ENCODE measurements around the gene GRIN3B.

GRIN3B gene

GRCh38 chr19:1042689-1043511 is 42.7 kb downstream of the GRIN3B start:
- no peak for DNase-seq (ENCODE audit: low spot score)

GRCh38 chr19:1045247-1045603 is 45.0 kb downstream of the GRIN3B start:
- no peak for DNase-seq (ENCODE audit: low spot score)

- no peak for DNase-seq (ENCODE audit: low spot score)
Observed at GRCh38 chr19:1046117-1046626, 46.0 kb downstream of the GRIN3B start.

- no peak for DNase-seq (ENCODE audit: low spot score)
Observed at GRCh38 chr19:1046836-1047695, 46.8 kb downstream of the GRIN3B start.

GRCh38 chr19:1047696-1048147 is 47.5 kb downstream of the GRIN3B start:
- no peak for DNase-seq (ENCODE audit: low spot score)

GRCh38 chr19:1049106-1049505 is 48.9 kb downstream of the GRIN3B start:
- DNase-seq (ENCODE audit: low spot score) = no peak

GRCh38 chr19:1049800-1050199 is 49.6 kb downstream of the GRIN3B start:
- no peak for DNase-seq (ENCODE audit: low spot score)

GRCh38 chr19:1050989-1051788 is 51.0 kb downstream of the GRIN3B start:
- DNase-seq (ENCODE audit: low spot score) = no peak

GRCh38 chr19:1051791-1052190 is 51.6 kb downstream of the GRIN3B start:
- no peak for DNase-seq (ENCODE audit: low spot score)

GRCh38 chr19:1052349-1052975 is 52.2 kb downstream of the GRIN3B start:
- no peak for DNase-seq (ENCODE audit: low spot score)

- DNase-seq (ENCODE audit: low spot score) = no peak
Observed at GRCh38 chr19:1053176-1054101, 53.2 kb downstream of the GRIN3B start.

- no peak for DNase-seq (ENCODE audit: low spot score)
Observed at GRCh38 chr19:1054102-1055027, 54.1 kb downstream of the GRIN3B start.

- DNase-seq (ENCODE audit: low spot score) = no peak
Observed at GRCh38 chr19:1055028-1055425, 54.8 kb downstream of the GRIN3B start.

GRCh38 chr19:1055886-1056620 is 55.8 kb downstream of the GRIN3B start:
- DNase-seq (ENCODE audit: low spot score) = no peak

GRCh38 chr19:1057176-1057855 is 57.1 kb downstream of the GRIN3B start:
- peak; percentile 69 for DNase-seq (ENCODE audit: low spot score)

- no peak for DNase-seq (ENCODE audit: low spot score)
Observed at GRCh38 chr19:1058112-1058511, 57.9 kb downstream of the GRIN3B start.

Measured in CD4-positive, alpha-beta T cell treated with Interleukin-15 for 4 hours (primary cell).